HG02571 (cell line): ENCODE measurements around the gene LBP.
"Not testable (repeated sequence)": the region's sequence is repeated elsewhere in the genome, so short reads cannot be mapped to it uniquely, and the experiment has no call there.

ENCODE experiments used
- ATAC-seq: cut with Tn5 transposase; IDR thresholded peaks from one replicate; pipeline ENCODE4 v1.9.1; 2021; ENCODE audit warnings: mild to moderate bottlenecking, moderate library complexity; ENCODE audit not compliant: unreplicated experiment

LBP gene

GRCh38 chr20:38346247-38346651 lies at the start of gene LBP:
Gene LBP (plus strand): TSS chr20:38346482. CDS start chr20:38346517, 35 bp downstream.
- ATAC-seq = no peak

DNA sequence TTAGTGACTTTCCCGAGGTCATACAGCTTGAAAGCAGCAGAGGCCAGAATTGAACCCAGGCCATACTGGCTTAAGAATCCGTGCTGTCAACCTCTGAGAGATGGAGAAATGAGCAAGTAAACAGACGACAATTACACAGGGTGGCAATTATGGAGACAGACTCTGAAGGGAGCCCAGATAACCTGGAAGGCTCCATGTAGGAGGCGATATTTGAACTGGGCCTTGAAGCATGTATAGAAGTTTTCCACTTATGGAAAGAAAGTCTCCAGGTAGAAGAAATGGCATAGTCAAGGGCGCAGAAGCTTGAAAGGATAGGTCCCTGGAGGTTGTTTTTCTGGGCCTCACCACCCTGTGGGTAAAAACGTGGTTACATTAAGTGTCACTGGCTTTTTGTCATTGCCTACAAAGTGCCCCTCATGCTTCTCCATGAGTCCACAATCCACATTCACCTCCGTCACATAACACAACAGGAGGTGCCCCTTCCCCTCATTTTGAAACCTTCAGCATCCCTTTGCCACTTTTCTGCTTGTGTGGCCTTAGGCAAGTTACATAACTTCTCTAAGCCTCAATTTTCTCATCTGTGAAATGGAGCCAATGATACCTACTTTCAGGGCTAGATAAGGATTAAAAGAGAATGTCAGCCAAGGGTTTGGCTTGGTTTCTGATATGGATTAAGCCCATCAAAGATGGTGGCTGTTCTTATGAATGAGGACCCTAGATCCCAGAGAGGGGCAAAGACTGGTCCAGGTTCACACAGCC lies 48.2 kb upstream of the LBP start:
- ATAC-seq = no peak

- no peak for ATAC-seq
Measured at GRCh38 chr20:38298768-38299288, 47.5 kb upstream of the LBP start.

DNA sequence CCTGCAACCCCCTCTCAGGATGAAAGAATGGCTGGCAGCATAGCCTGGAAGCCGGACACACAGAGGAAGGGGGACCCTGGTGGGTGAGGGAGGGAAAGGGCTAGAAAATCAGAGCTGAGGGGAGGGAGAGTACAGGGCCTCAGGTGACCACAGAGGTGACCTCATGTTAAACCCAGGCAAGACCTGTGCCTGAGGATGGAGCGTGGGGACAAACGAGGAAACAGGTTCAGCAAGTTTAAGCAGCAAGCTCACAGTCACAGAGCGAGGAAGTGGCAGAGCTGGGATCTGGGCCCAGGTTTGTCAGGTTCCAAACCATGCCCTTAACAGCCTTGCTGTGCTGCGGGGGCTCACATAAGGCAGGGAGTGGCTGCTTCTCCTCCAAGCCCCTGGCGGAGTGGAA lies 46.3 kb upstream of the LBP start:
- no peak for ATAC-seq

DNA sequence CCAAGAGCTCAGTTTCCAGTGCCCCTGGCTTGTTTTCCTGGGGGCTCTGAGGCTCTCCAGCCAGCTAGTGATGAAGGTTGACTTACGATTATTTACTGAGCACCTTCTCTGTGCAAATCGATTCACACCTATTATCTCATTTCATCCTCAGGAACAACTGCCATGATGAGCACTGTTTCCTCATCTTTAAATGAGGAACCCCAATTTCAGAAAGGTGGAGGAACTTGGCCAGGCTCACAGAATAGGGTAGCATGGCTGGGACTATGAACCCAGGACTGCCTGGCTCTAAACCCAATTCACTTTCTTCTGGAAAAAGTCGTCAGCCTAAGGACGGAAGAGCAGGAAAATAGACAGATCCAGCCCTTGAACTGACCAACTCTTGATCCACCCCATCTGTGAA lies 45.8 kb upstream of the LBP start:
- no peak for ATAC-seq

GRCh38 chr20:38301309-38301708 lies 45.0 kb upstream of the LBP start:
- no peak for ATAC-seq

DNA sequence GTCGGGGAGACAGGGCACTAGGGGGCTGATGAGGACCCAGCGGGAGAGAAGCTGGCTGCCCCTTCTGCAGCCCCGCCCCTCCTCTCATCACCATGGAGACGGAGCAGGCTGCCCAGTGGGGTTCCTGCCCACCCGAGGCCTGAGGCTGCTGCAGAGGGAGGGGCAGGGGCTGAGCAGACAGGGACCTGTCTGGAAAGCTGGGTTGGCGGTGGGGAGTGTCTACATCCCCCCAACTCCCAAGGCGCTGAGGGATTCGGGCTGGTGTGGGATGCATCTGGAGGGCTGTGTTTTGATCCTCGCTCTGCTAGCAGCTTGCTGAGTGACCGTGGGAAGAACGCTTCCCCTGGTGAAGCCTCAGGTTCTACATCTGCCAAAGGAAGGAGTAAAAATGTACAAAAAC lies 43.5 kb upstream of the LBP start:
- ATAC-seq = no peak

GRCh38 chr20:38303908-38304379 lies 42.3 kb upstream of the LBP start, which contains the start of gene BPI:
Gene BPI (plus strand): TSS chr20:38304156. CDS start chr20:38304224, 68 bp downstream.
- no peak for ATAC-seq

DNA sequence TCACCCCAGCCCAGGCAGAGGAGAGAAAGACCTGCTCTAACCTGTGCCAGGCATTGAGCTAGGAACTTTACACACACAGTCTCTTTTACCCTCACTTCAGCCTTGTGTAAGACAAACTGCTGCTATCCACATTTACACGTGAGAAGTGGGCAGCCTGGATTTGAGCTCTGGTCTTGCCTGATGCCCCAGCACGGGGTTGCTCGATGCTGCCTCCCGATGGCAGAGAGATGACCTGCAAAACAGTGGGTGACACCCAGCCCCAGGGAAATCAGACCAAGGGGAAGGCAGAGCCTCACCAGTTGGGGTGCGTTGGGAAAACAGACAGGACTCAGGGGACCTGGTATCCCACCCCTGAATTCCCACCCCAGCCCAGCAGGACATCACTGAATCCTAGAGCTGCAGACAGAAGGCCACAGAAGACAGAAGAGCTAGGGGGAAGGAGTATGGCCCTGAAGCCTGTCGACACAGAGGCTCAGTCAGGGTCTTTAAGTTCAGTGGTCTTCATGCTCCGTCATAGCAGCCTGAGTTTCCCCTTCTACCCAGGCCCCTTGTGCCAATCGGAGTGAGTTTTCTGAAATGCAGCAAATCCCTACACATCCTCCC lies 41.3 kb upstream of the LBP start:
- no peak for ATAC-seq

GRCh38 chr20:38305541-38305940 lies 40.7 kb upstream of the LBP start:
- ATAC-seq = no peak

GRCh38 chr20:38306379-38306778 lies 39.9 kb upstream of the LBP start:
- ATAC-seq = no peak

GRCh38 chr20:38307371-38308046 lies 38.8 kb upstream of the LBP start:
- no peak for ATAC-seq

GRCh38 chr20:38308047-38308438 lies 38.2 kb upstream of the LBP start:
- no peak for ATAC-seq

DNA sequence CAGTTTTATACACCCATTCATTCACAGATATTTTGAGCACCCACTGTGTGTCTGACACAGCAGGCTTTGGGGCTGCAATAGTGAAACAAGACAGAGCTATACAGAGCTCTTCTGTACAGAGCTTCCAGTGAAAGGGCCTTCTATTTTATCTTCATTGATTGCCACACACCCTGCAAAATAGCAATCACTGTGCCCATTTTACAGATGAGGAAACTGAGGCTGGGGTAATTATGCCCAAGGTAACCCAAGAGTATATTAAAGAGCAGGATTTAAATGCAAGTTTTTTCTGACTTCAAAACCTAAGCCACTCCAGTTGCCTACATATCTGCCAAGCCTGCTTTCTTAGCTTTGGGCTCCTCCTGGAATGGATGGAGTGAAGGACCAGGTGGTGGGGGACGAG lies 37.8 kb upstream of the LBP start:
- ATAC-seq = no peak

GRCh38 chr20:38311091-38311490 lies 35.2 kb upstream of the LBP start:
- ATAC-seq = no peak

- ATAC-seq = no peak
Measured at GRCh38 chr20:38311491-38311890, 34.8 kb upstream of the LBP start.

DNA sequence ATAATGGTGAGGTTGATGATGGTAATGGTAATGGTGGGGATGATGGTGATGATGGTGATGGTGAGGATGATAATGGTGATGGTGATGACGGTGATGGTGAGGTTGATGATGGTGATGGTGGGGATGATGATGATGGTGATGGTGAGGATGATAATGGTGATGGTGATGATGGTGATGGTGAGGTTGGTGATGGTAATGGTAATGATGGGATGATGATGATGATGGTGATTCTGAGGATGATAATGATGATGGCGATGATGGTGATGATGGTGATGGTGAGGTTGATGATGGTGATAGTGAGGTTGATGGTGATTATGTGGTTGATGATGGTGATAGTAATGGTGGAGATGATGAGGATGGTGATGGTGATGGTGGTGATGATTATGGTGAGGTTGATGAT lies 32.6 kb upstream of the LBP start:
- no peak for ATAC-seq

GRCh38 chr20:38314350-38314749 lies 31.9 kb upstream of the LBP start:
- ATAC-seq = not testable (repeated sequence)

DNA sequence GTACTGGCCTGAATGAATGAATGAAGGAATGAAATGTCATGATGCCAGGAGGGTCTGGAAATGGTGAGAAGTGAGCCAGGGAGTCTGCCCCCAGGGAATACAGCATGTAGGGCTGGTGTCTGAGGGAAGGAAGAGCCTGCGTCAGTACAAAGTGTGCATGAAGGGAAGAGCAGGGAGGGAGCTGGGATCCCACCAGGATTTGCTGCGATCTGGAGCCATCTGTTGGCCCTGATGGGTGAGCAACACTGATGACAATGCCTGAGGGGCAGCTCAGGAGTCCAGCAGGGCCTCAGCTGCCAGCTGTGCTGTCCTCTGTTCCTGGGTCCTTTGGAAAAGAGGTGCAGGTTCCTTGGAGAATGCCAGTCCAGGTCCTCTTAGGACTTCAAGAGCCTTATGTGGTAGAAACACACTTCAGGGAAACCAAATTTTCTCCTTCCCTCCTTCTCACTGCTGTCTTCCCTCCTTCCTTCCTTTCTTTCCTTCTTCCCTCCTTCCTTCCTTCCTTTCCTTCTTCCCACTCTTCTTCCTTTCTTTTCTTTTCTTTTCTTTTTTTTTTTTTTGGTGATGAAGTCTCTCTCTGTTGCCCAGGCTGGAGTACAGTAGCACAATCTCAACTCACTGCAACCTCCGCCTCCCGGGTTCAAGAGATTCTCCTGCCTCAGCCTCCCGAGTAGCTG lies 30.9 kb upstream of the LBP start:
- ATAC-seq = no peak

- ATAC-seq = no peak
Measured at GRCh38 chr20:38316341-38316740, 29.9 kb upstream of the LBP start.

DNA sequence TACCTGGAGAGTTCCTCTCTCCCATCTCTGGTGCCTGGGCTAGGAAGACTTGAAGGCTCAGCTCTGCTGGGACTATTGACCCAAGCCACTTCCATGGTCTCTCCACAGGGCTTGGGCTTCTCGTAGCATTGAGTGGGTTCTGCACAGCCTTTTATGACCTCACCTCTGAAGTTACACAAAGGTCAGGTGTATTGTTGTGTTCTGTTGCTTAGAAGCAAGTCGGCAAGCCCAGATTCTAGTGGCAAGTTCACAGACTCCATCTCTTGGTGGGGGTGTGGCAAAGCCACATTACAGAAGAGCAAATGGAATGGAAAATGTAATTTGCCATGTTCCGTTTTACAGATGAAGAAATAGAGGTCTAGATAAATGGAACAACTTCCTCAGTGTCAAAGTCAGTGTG lies 28.9 kb upstream of the LBP start:
- no peak for ATAC-seq
